Suprapubic skin (tissue), 4 donors: ENCODE measurements around the gene ITGA3. TPM values are rescaled to one million over a fixed set of nuclear protein-coding genes. Genes with fewer than 3 reads are reported as not detected.

Experiments
- DNase-seq, 2 donors: peaks; one replicate each; pipeline ENCODE4 v3.0.0-alpha.2; 2019; ENCODE audit warnings: low spot score in 2 of 2
- H3K27ac ChIP-seq: fragments of 200-600 bp; sonication (generic); one replicate; pipeline ENCODE4 v1.5.1; 2019
- H3K27me3 ChIP-seq: fragments of 200-600 bp; sonication (generic); one replicate; pipeline ENCODE4 v1.5.1; 2019
- H3K36me3 ChIP-seq: fragments of 200-600 bp; sonication (generic); one replicate; pipeline ENCODE4 v1.5.1; 2019
- H3K4me1 ChIP-seq: fragments of 200-600 bp; sonication (generic); one replicate; pipeline ENCODE4 v1.5.1; 2019
- H3K4me3 ChIP-seq: fragments of 200-600 bp; sonication (generic); one replicate; pipeline ENCODE4 v1.5.1; 2019; ENCODE audit warnings: mild to moderate bottlenecking
- H3K9me3 ChIP-seq: fragments of 200-600 bp; sonication (generic); one replicate; pipeline ENCODE4 v1.5.1; 2019
- CTCF ChIP-seq, 2 donors: fragments of 200-600 bp in 1 of 2; fragments of 450-650 bp in 1 of 2; sonication (generic) in 1 of 2; IDR thresholded peaks; one replicate each; pipeline ENCODE4 v1.5.1; 2016 to 2019; ENCODE audit warnings: antibody characterized with exemption in 2 of 2, mild to moderate bottlenecking in 1 of 2, moderate library complexity in 1 of 2
- EP300 ChIP-seq: sonication (generic); formaldehyde crosslinking; IDR thresholded peaks from one replicate; pipeline ENCODE4 v1.6.1; 2017; ENCODE audit warnings: antibody characterized with exemption
- POLR2A ChIP-seq, 2 donors: fragments of 450-650 bp; IDR thresholded peaks; one replicate each; pipeline ENCODE4 v1.6.1; 2017; ENCODE audit warnings: antibody characterized with exemption in 2 of 2, mild to moderate bottlenecking in 2 of 2, moderate library complexity in 2 of 2
- POLR2AphosphoS5 ChIP-seq, 3 donors: sonication (generic); formaldehyde crosslinking; IDR thresholded peaks; one replicate each; pipeline ENCODE4 v1.6.1; 2017; ENCODE audit warnings: antibody characterized with exemption in 3 of 3
- WGBS: methylation state at CpG from one replicate; pipeline ENCODE4 v1.1.5; 2018; 5-methylcytosine and 5-hydroxymethylcytosine counted together
- total RNA-seq, 4 donors: library from RNA; depleted of rRNA; stranded (reverse); fragments of >200 nt; gene quantifications; one replicate each; pipeline ENCODE4 v1.1.0, GENCODE V29; 2016

The ITGA3 gene
- total RNA-seq, 4 donors from 2014 or later = 85.9 to 229 (median 198) TPM

GRCh38 chr17:50018909-50019308 lies 37.0 kb upstream of the ITGA3 start:
- WGBS = 79% methylated on average over 1 of the region's 1 CpG
- Histone ChIP-seq H3K9me3 (no peaks in the 10 kb centered on the region), H3K4me1 (no peaks in the 10 kb centered on the region), H3K27ac (no peak overlapping the region), H3K36me3 (no peaks in the 10 kb centered on the region), H3K27me3 (no peaks in the 10 kb centered on the region), H3K4me3 (no peak overlapping the region)
- DNase-seq = no peak
- TF ChIP-seq POLR2A (IDR thresholded peaks at IDR 0.05) = no peak
- no peak for TF ChIP-seq POLR2AphosphoS5 (IDR thresholded peaks at IDR 0.05)
- TF ChIP-seq CTCF (IDR thresholded peaks at IDR 0.05) = no peak
- TF ChIP-seq EP300 = no peak

- Histone ChIP-seq H3K4me1 (no peaks in the 10 kb centered on the region), H3K9me3 (no peaks in the 10 kb centered on the region), H3K36me3 (no peaks in the 10 kb centered on the region), H3K27me3 (no peaks in the 10 kb centered on the region), H3K4me3 (no peak overlapping the region), H3K27ac (no peak overlapping the region)
- WGBS = 55% methylated on average over 13 of the region's 13 CpGs
- no peak for DNase-seq
- no peak for TF ChIP-seq EP300
- TF ChIP-seq POLR2A (IDR thresholded peaks at IDR 0.05) = no peak
- TF ChIP-seq CTCF (IDR thresholded peaks at IDR 0.05) = no peak
- no peak for TF ChIP-seq POLR2AphosphoS5 (IDR thresholded peaks at IDR 0.05)
Measured at GRCh38 chr17:50020841-50021599, 34.9 kb upstream of the ITGA3 start.

GRCh38 chr17:50021681-50022370 lies 34.1 kb upstream of the ITGA3 start:
- Histone ChIP-seq H3K27ac (no peak overlapping the region), H3K36me3 (no peaks in the 10 kb centered on the region), H3K9me3 (no peaks in the 10 kb centered on the region), H3K4me1 (peaks cover 2% of the 10 kb centered on the region), H3K4me3 (no peak overlapping the region), H3K27me3 (no peaks in the 10 kb centered on the region)
- TF ChIP-seq POLR2AphosphoS5 (IDR thresholded peaks at IDR 0.05) = no peak
- TF ChIP-seq POLR2A (IDR thresholded peaks at IDR 0.05) = no peak
- no peak for TF ChIP-seq EP300
- no peak for TF ChIP-seq CTCF (IDR thresholded peaks at IDR 0.05)
- WGBS = 94% methylated on average over 6 of the region's 6 CpGs
- DNase-seq = no peak

GRCh38 chr17:50022463-50023130 lies 33.3 kb upstream of the ITGA3 start:
- Histone ChIP-seq H3K36me3 (no peaks in the 10 kb centered on the region), H3K4me3 (no peak overlapping the region), H3K9me3 (no peaks in the 10 kb centered on the region), H3K4me1 (peaks cover 10% of the 10 kb centered on the region), H3K27me3 (peaks cover 4% of the 10 kb centered on the region), H3K27ac (no peak overlapping the region)
- 69% methylated on average over 6 of the region's 6 CpGs for WGBS
- no peak for TF ChIP-seq EP300
- TF ChIP-seq POLR2AphosphoS5 (IDR thresholded peaks at IDR 0.05) = no peak
- TF ChIP-seq CTCF (IDR thresholded peaks at IDR 0.05) = no peak
- TF ChIP-seq POLR2A (IDR thresholded peaks at IDR 0.05) = no peak
- no peak for DNase-seq

GRCh38 chr17:50023520-50023919 lies 32.4 kb upstream of the ITGA3 start:
- 66% methylated on average over 8 of the region's 8 CpGs for WGBS
- Histone ChIP-seq H3K27me3 (peaks cover 13% of the 10 kb centered on the region), H3K4me1 (peaks cover 19% of the 10 kb centered on the region), H3K9me3 (no peaks in the 10 kb centered on the region), H3K36me3 (no peaks in the 10 kb centered on the region), H3K27ac (no peak overlapping the region), H3K4me3 (no peak overlapping the region)
- TF ChIP-seq EP300 (no peak), POLR2A (IDR thresholded peaks at IDR 0.05) (no peak), CTCF (IDR thresholded peaks at IDR 0.05) (no peak), POLR2AphosphoS5 (IDR thresholded peaks at IDR 0.05) (no peak)
- DNase-seq = no peak
